Urinary bladder (tissue), 4 donors: ENCODE measurements around the gene STIMATE. TPM values are rescaled to one million over a fixed set of nuclear protein-coding genes. Genes with fewer than 3 reads are reported as not detected.

Source experiments
- DNase-seq: peaks from one replicate; pipeline ENCODE4 v3.0.0-alpha.2; 2015; ENCODE audit errors: extremely low spot score
- H3K27ac ChIP-seq: one replicate; pipeline ENCODE4 v1.5.1; 2013; ENCODE audit warnings: low read depth, mild to moderate bottlenecking, moderate library complexity
- H3K36me3 ChIP-seq: one replicate; pipeline ENCODE4 v1.6.1; 2013; ENCODE audit warnings: mild to moderate bottlenecking, moderate library complexity; ENCODE audit not compliant: insufficient read depth
- H3K4me1 ChIP-seq: one replicate; pipeline ENCODE4 v1.6.1; 2013; ENCODE audit warnings: mild to moderate bottlenecking, moderate library complexity; ENCODE audit not compliant: insufficient read depth
- H3K4me3 ChIP-seq: one replicate; pipeline ENCODE4 v1.5.1; 2013; ENCODE audit warnings: low read depth, low read length
- WGBS: extraction: QIAGEN DNeasy Blood & Tissue Kit; methylation state at CpG from one replicate; pipeline ENCODE4 v1.1.7; 2013; 5-methylcytosine and 5-hydroxymethylcytosine counted together
- polyA plus RNA-seq: library from polyadenylated mRNA; stranded (reverse); fragments of 200-250 nt; gene quantifications from one replicate; pipeline ENCODE4 v1.2.3, GENCODE V29; 2013
- total RNA-seq: library from RNA; depleted of rRNA; stranded (reverse); fragments of >200 nt; gene quantifications from one replicate; pipeline ENCODE4 v1.2.3, GENCODE V29; 2014
- donor health status: healthy with polysubstance abuse.
- donor health status: healthy.

Gene STIMATE
- total and polyA plus RNA-seq, 2 donors, result 11.8 to 17.6 TPM

- peaks cover 1% of the 10 kb centered on the region for H3K4me1 ChIP-seq
- DNase-seq, result no peak
- no peak overlapping the region for H3K27ac ChIP-seq
- no peak overlapping the region for H3K4me3 ChIP-seq
- no peaks in the 10 kb centered on the region for H3K36me3 ChIP-seq
- 87% methylated on average over 5 of the region's 5 CpGs for WGBS
Observed at GRCh38 chr3:52890735-52891134, 6.6 kb downstream of the STIMATE start.

- H3K27ac ChIP-seq, result no peak overlapping the region
- 91% methylated on average over 8 of the region's 8 CpGs for WGBS
- no peak for DNase-seq
- H3K4me1 ChIP-seq, result peaks cover 1% of the 10 kb centered on the region
- H3K4me3 ChIP-seq, result no peak overlapping the region
- H3K36me3 ChIP-seq, result no peaks in the 10 kb centered on the region
Observed at GRCh38 chr3:52889901-52890300, 7.4 kb downstream of the STIMATE start.

GRCh38 chr3:52887166-52887565 is 10.2 kb downstream of the STIMATE start:
- no peaks in the 10 kb centered on the region for H3K4me1 ChIP-seq
- H3K4me3 ChIP-seq, result no peak overlapping the region
- H3K36me3 ChIP-seq, result no peaks in the 10 kb centered on the region
- WGBS, result 90% methylated on average over 4 of the region's 4 CpGs
- H3K27ac ChIP-seq, result no peak overlapping the region
- no peak for DNase-seq

- Histone ChIP-seq H3K36me3 (no peaks in the 10 kb centered on the region), H3K4me1 (no peaks in the 10 kb centered on the region), H3K4me3 (no peak overlapping the region), H3K27ac (no peak overlapping the region)
- WGBS, result 84% methylated on average over 5 of the region's 5 CpGs
- no peak for DNase-seq
Observed at GRCh38 chr3:52886049-52886730, 11.2 kb downstream of the STIMATE start.

- H3K4me1 ChIP-seq, result no peaks in the 10 kb centered on the region
- 90% methylated on average over 4 of the region's 4 CpGs for WGBS
- H3K4me3 ChIP-seq, result no peak overlapping the region
- no peak for DNase-seq
- H3K27ac ChIP-seq, result no peak overlapping the region
- no peaks in the 10 kb centered on the region for H3K36me3 ChIP-seq
Observed at GRCh38 chr3:52882377-52882776, 15.0 kb downstream of the STIMATE start.

- Histone ChIP-seq H3K36me3 (no peaks in the 10 kb centered on the region), H3K4me1 (no peaks in the 10 kb centered on the region), H3K27ac (no peak overlapping the region), H3K4me3 (no peak overlapping the region)
- 55% methylated on average over 4 of the region's 4 CpGs for WGBS
- DNase-seq, result no peak
Observed at GRCh38 chr3:52881871-52882270, 15.5 kb downstream of the STIMATE start.

GRCh38 chr3:52880474-52880873 is 16.9 kb downstream of the STIMATE start:
- no peaks in the 10 kb centered on the region for H3K4me1 ChIP-seq
- H3K4me3 ChIP-seq, result no peak overlapping the region
- H3K27ac ChIP-seq, result no peak overlapping the region
- WGBS, result 92% methylated on average over 3 of the region's 3 CpGs
- no peaks in the 10 kb centered on the region for H3K36me3 ChIP-seq
- no peak for DNase-seq

GRCh38 chr3:52880047-52880446 is 17.3 kb downstream of the STIMATE start:
- no peak for DNase-seq
- H3K4me1 ChIP-seq, result no peaks in the 10 kb centered on the region
- no peak overlapping the region for H3K27ac ChIP-seq
- no peaks in the 10 kb centered on the region for H3K36me3 ChIP-seq
- WGBS, result 92% methylated on average over 5 of the region's 5 CpGs
- H3K4me3 ChIP-seq, result no peak overlapping the region

- H3K4me3 ChIP-seq, result no peak overlapping the region
- DNase-seq, result no peak
- H3K4me1 ChIP-seq, result no peaks in the 10 kb centered on the region
- H3K27ac ChIP-seq, result no peak overlapping the region
- no peaks in the 10 kb centered on the region for H3K36me3 ChIP-seq
- WGBS, result 91% methylated on average over 4 of the region's 4 CpGs
Observed at GRCh38 chr3:52879581-52879980, 17.8 kb downstream of the STIMATE start.

- H3K4me1 ChIP-seq, result no peaks in the 10 kb centered on the region
- H3K4me3 ChIP-seq, result no peak overlapping the region
- 94% methylated on average over 4 of the region's 4 CpGs for WGBS
Observed at GRCh38 chr3:52879090-52879489, 18.3 kb downstream of the STIMATE start.

GRCh38 chr3:52877085-52877484 is 20.3 kb downstream of the STIMATE start:
- 98% methylated on average over 3 of the region's 3 CpGs for WGBS
- Histone ChIP-seq H3K36me3 (no peaks in the 10 kb centered on the region), H3K4me1 (no peaks in the 10 kb centered on the region), H3K4me3 (no peak overlapping the region), H3K27ac (no peak overlapping the region)
- DNase-seq, result no peak

More at GRCh38 chr3:52879090-52879489, 18.3 kb downstream of the STIMATE start:
- DNase-seq, result no peak
- Histone ChIP-seq H3K36me3 (no peaks in the 10 kb centered on the region), H3K27ac (no peak overlapping the region)

- Histone ChIP-seq H3K36me3 (no peaks in the 10 kb centered on the region), H3K27ac (no peak overlapping the region), H3K4me3 (no peak overlapping the region), H3K4me1 (no peaks in the 10 kb centered on the region)
- no peak for DNase-seq
- 88% methylated on average over 9 of the region's 9 CpGs for WGBS
Observed at GRCh38 chr3:52874864-52875587, 22.3 kb downstream of the STIMATE start.

- no peaks in the 10 kb centered on the region for H3K4me1 ChIP-seq
- no peak overlapping the region for H3K4me3 ChIP-seq
- 77% methylated on average over 5 of the region's 5 CpGs for WGBS
- no peak overlapping the region for H3K27ac ChIP-seq
- H3K36me3 ChIP-seq, result no peaks in the 10 kb centered on the region
- no peak for DNase-seq
Observed at GRCh38 chr3:52874160-52874701, 23.1 kb downstream of the STIMATE start.
